HL-60/S4 treated with phorbol 12-myristate 13-acetate at 8.2 ng/mL for 4 days and 3 days (cell line): ENCODE measurements around the gene CEP192.

ENCODE experiments used
- in situ Hi-C: fragments of 300-500 bp; cut with MboI; formaldehyde crosslinking; loops from 2 replicates; pipeline ENCODE4 v1.15.0; 2022; ENCODE audit warnings: low sequenced_read_pairs

Gene CEP192

DNA sequence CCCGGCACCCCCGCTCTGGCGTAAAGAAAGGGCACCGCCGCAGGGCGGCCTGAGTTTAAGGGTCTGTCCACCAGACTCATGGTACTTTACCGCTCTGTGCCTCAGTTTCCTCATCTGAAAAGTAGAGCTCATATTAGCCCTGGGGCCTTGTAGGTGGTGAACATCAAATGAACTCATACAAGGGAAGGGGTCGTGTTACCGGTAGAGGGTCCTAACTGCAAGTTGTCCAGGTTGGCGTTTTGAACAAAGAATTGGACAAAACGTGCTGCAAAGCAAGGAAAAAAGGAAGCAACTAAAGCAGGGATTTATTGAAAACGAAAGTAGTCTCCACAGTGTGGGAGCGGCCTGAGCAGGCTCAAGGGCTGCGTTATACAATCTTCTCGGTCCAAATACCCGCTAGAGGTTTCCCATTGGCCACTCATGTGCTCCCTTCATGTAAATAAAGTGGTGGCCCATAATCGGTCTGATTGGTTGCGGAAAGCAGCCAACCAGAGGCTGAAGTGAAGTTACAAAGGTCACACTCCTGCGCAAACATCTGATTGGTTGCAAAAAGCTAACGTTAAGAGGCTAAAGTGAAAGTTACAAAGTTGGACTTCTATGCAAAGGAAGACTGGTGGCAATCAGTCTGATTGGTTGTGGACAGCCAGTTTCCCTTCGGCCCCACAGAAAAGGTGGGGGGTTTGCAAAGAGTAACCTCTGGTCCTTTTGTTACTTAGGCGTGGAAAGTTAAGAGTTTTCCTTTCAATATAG lies 146.7 kb downstream of the CEP192 start:
- in situ Hi-C loops: no loop called here

DNA sequence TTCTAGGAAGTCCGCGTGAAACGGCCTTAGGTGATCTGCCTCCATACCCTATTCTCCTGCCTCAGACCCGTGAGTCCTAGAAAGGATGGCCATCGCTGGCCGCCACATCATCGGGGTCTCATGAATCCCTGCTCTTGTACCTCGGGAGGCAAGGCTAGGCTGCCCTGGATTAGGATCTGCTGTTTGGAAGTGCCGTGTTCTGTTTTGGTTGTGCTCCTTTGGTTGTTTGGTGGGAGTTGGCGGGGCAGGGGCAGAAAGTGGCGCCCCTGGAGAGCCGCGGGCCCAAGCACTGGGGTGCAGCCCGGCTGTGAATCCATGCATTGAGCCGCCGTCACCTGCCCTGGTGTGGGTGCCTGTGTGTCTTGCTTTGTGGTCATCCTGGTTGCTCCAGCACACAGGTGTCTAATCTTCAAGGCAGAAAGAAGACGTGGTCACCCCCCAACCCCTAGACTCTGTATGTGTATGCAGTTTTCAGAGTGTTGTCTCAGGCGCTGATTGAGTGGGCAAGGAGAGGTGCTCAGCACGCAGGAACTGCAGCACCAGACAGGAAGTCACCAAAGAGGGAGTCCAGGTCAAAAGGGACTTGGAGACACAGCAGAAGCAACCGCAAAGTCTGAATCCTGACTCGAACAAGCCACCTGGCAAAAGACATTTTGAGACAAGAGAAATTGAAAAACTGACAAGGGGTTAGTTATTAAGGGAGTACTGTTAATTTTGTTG lies 147.4 kb downstream of the CEP192 start:
- in situ Hi-C loops: no loop called here

DNA sequence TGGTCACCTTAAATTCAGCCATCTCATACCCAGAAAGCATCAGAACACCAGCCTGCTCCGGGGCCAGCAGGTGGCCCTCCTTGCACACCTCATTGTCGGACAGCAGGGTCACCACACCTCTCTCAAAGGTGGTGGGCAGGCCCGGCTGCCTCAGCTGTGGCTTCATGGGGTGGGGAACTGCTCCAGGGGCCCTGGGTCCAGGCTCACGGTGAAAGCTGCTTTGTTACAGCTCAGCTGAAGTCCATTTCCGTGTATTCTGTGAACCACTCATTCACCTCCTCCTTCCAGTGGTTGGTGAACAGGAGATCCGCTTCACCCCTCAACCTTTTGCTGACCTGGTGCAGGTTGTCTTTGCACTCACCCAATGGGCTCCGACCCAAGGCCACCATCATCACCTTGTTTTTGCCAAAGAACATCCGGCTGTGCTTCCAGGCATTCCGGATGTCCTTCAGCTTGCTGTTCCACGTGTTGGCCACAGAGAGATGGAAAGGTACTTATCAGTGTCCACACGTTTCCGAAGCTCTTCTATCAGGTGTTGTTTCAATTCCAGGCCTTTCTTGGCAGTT lies 148.8 kb downstream of the CEP192 start:
- in situ Hi-C loops: no loop called here

DNA sequence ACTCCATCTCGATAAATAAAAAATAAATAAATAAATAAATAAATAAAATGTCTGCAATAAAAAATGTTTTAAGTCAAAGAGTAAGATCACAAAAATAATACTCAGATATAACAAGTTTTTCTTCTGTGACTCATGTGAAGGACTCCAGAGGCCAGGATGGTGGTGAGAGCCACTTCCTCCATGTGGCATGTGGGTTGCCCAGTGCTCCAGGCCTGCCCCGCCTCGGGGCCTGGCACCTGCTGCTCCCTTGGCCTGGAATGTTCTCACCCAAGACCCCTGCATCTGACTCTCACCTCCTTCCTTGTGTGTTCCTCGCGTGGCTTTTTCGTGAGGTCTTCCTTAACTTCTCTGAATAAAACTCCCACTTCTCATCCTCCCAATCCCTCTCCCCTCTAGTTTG lies 150.0 kb downstream of the CEP192 start:
- in situ Hi-C loops: no loop called here

DNA sequence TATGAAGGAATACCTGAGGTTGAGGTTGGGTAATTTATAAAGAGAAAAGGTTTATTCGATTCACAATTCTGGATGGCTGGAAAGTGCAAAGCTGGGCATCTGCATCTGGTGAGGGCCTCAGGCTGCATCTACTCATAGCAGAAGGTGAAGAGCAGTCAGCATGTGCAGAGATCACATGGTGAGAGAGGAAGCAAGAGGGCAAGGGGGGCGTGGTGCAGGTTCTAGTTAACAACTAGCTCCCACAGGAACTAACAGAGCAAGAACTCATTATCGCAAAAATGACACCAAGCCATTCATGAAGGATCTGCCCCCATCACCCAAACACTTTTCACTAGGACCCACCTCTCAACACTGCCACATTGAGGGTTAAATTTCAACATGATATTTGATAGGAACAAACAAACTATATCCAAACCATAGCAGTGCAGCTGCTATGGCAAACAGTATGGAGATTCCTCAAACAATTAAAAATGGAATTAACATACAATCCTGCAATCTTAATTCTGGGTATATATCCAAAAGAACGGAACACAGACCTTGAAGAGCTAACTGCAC lies 154.6 kb downstream of the CEP192 start:
- in situ Hi-C loops: no loop called here

DNA sequence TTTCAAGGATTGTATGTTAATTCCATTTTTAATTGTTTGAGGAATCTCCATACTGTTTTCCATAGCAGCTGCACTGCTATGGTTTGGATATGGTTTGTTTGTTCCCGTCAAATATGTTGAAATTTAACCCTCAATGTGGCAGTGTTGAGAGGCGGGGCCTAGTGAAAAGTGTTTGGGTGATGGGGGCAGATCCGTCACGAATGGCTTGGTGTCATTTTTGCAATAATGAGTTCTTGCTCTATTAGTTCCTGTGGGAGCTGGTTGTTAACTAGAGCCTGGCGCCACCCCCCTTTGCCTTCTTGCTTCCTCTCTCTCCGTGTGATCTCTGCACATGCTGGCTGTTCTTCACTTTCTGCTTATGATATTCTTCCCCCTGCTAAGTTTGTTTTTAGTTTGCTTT lies 156.0 kb downstream of the CEP192 start:
- in situ Hi-C loops: no loop called here

DNA sequence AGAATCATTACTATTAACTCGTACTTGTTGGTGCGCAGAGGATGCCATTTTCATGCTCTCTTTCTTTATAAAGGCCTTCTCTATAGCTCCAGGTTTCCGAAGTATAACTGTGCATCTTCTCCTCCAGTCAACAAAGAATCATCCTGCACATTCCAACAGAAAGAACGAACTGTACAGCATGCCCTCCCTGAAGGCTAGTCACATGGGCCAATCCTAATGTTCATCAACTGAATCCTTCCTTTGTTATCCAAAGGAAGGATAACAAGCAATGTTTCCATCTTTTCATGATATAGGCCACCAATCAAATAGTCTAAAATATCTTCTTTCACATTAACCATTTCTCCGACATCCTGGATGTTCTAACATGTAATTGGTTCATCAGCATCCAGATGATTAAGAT lies 160.5 kb downstream of the CEP192 start:
- in situ Hi-C loops: loop anchor here (25.0 kb wide), 1 partner anchor 414 kb away; no protein-coding TSS in a partner anchor

DNA sequence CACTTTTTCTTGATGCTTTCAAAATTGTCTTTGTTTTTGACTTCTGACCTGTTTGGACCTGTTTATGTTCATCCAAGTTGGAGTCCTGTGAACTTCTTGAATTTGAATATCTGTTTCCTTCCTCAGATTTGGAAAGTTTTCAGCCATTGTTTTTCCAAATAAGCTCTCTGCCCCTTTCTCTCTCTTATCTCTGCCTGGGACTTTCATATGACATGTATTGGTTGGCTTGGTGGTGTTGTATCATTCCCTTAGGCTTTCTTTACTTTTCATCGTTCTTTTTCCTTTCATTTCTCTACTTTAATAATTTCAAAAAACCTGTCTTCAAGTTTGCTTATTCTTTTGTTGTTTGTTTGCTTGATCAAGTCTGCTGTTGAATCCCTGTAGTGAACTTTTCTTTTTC lies 167.3 kb downstream of the CEP192 start:
- in situ Hi-C loops: loop anchor here (25.0 kb wide), 1 partner anchor 421 kb away; no protein-coding TSS in a partner anchor

DNA sequence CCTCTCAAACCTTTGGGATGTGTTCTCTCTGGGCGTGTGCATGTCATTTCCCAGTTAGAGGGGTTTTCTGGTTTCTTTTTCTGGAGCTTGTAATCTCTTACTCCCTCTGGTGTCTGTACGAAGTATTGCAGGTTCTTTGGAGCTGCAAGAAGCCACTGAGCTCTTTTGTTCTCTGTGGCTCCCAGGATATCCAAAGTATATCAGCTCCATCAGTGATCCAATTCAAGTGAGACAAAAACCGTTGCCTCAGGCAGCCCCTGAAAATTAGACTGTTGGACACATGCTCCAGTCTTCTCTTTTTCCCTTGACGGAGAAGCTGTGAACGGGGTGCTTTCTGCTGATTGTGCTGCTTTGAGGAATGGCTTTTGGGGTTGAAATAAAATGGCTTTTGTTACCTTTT lies 168.4 kb downstream of the CEP192 start:
- in situ Hi-C loops: loop anchor here (25.0 kb wide), 1 partner anchor 422 kb away; no protein-coding TSS in a partner anchor

DNA sequence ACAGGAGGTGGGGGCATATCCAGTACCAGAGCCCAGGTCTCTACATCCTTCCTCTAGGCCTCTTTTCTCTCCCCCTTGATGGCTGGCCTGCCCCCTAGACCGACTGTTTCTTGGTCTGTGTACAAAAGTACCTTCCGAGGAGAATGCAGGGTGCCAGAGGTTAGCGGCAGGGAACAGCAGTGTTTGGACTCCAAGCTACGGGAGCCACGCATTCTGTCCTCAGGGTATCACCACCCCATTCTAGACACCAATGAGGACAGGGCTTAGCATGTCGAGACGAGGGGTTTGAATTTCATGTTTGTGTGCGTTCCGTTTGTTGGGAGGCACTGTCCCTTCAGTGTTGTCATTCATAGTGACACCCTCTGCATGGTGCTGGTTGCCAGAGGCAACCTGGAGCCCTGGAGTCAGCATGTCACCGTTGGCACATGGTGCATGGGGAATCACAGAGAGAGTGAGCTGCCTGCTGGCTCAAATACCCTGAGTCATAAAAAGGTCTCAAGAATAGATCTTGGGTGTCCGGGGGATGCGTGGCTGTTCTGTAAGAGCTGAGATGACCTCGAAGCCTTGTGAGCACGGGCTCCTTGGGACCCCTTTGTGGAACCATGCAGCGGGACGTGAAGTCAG lies 170.2 kb downstream of the CEP192 start:
- in situ Hi-C loops: loop anchor here (25.0 kb wide), 1 partner anchor 424 kb away; no protein-coding TSS in a partner anchor

DNA sequence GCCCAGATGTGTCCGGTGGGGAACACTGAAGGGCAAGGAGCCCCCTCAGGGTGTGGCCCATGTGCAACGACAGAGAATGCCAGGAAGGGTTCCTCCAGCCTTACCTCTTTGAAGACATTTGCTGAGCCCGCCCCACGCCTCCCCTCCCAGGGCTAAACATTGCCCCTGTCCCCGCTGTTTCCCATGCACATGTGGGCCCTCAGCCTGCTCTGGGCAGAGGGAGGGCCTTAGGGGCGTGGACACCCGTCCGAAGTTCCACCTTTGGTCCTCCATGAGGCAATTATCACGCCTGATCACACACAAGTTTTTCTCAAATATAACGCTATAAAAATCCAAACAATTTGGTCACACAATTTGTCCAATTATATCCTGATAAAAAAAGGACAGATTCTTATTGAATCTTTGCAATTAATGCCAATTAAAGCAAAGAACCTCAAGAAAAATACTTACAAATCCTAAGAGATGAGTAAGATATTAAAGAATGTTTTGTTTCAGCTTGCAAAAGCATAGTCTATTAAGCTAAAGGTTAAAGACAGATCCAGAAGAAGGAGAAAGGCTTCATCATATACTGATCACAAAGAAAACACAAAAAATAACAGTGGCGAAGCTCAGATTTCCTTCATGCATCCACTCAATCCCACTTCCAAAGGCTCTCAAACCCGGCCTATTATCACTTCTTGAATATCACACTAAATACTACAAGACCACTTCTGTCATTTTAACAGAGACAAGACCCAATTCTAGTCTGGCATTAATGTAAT lies 172.2 kb downstream of the CEP192 start:
- in situ Hi-C loops: loop anchor here (25.0 kb wide), 1 partner anchor 426 kb away; no protein-coding TSS in a partner anchor

DNA sequence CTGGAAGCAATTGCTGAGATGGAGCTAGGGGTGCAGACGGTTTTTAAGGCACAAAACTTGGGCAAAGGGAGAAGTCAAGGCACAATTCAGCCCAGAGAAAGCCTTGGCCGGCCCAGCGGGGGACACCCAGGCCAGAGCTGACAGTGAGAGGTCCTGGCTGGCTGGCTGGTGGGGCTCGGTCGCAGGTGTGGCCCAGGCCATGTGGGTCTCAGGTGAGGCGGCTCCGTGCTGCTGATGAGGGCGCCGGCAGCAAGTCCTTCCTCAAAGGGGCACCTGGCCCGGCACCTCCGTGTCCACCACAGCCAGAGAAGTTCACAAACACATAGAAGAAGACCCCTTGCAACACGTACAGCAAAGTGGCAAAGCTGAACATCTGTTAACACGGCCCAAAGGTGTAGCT lies 173.2 kb downstream of the CEP192 start:
- in situ Hi-C loops: loop anchor here (25.0 kb wide), 1 partner anchor 427 kb away; no protein-coding TSS in a partner anchor

DNA sequence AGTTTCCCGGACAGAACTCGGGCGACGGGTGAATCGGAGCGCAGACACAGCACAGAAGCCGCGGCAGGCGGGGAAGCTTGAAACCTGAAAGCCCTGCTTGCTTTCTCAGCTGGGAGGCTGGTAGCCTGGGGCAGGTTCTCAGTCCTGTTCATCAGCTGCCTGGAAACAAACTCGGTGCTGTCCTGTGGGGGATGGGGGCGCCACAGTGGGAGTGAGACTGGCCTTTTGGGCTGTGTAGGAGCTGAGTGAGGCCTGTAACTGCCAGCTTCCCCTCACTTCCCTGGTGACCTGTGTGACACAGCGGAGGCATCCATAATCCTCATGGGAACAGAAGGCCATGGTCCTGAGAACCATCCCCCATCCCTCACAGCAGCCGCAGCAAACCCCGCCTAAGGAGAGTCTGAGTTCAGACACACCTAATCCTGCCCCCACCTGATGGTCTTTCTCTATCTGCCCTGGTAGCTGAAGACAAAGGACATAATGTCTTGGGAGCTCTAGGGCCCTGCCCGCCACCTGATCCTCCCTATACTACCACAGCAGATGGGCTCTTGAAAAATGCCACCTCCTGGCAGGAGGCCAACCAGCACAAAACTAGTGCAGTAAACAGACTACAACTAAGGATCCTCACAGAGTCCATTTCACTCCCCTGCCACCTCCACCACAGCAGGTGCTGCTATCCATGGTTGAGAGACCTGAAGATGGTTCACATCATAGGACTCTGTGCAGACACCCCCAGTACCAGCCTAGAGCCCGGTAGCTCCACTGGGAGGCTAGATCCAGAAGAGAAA lies 174.7 kb downstream of the CEP192 start:
- in situ Hi-C loops: loop anchor here (25.0 kb wide), 1 partner anchor 429 kb away; no protein-coding TSS in a partner anchor

DNA sequence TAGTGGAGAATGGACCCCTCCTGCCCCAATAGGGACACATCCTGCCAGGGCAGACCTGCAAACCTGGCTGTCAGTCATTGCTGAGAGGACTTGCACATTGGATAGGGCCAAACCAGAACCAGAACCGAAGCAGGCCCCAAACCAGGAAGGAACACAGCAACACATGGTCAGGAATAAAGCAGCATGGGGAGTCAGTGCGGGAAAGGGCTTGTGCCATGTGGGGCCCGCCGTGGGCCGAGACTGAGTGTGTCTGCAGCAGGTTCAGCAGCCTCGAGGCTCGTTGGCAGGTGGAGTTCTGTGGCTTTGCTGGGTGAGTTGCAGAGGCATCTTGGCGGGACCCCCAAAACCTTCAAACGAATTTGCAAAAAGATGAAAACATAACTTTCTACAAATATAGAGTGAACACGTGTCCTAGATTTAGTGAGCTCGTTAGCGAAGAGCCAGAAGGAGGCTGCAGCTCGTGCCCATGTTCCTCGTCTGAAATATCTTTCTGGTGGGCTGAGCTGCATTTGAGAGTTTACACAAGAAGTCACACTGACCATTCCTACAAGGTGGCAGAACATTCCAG lies 182.5 kb downstream of the CEP192 start:
- in situ Hi-C loops: loop anchor here (25.0 kb wide), 1 partner anchor 436 kb away; no protein-coding TSS in a partner anchor
